Epithelial cell of esophagus (primary cell): ENCODE results near the gene SLC7A5.

Source experiments
- DNase-seq: peaks from one replicate; pipeline ENCODE4 v3.0.0; 2010; ENCODE audit warnings: low read depth
- H3K4me3 ChIP-seq: 2 replicates; pipeline ENCODE4 v1.5.1; 2011; ENCODE audit warnings: mild to moderate bottlenecking, low read length, control low read depth
- TF ChIP-seq, protein P1 (sequence below): IDR thresholded peaks from 2 replicates; pipeline ENCODE4 v1.5.1; 2011; ENCODE audit warnings: low read depth, mild to moderate bottlenecking, low read length, control low read depth, inconsistent platforms; ENCODE audit not compliant: insufficient read depth; ENCODE audit errors: missing control alignments

Gene SLC7A5

GRCh38 chr16:87847785-87848675, 21.3 kb downstream of the SLC7A5 start:
- DNase-seq: no peak
- TF ChIP-seq, protein P1, sequence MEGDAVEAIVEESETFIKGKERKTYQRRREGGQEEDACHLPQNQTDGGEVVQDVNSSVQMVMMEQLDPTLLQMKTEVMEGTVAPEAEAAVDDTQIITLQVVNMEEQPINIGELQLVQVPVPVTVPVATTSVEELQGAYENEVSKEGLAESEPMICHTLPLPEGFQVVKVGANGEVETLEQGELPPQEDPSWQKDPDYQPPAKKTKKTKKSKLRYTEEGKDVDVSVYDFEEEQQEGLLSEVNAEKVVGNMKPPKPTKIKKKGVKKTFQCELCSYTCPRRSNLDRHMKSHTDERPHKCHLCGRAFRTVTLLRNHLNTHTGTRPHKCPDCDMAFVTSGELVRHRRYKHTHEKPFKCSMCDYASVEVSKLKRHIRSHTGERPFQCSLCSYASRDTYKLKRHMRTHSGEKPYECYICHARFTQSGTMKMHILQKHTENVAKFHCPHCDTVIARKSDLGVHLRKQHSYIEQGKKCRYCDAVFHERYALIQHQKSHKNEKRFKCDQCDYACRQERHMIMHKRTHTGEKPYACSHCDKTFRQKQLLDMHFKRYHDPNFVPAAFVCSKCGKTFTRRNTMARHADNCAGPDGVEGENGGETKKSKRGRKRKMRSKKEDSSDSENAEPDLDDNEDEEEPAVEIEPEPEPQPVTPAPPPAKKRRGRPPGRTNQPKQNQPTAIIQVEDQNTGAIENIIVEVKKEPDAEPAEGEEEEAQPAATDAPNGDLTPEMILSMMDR: no peak
- no peak overlapping the region for H3K4me3 ChIP-seq

DNA sequence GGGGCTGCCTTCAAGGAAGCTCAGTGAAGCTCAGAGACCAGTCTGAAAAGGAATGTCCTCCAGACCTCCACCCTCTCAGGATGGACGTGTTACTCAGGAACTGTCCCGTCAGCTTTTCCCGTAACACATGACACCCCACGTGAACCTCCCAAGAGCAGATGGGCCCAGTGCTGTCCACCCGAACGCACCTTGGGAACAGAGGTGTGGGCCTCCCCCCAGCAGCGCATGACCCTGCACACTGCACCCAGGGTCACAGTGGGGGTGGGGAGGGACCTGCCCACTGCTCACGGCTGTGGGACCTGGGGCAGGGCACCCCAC, 21.9 kb downstream of the SLC7A5 start:
- H3K4me3 ChIP-seq: no peak overlapping the region
- no peak for DNase-seq
- TF ChIP-seq, protein P1: no peak

DNA sequence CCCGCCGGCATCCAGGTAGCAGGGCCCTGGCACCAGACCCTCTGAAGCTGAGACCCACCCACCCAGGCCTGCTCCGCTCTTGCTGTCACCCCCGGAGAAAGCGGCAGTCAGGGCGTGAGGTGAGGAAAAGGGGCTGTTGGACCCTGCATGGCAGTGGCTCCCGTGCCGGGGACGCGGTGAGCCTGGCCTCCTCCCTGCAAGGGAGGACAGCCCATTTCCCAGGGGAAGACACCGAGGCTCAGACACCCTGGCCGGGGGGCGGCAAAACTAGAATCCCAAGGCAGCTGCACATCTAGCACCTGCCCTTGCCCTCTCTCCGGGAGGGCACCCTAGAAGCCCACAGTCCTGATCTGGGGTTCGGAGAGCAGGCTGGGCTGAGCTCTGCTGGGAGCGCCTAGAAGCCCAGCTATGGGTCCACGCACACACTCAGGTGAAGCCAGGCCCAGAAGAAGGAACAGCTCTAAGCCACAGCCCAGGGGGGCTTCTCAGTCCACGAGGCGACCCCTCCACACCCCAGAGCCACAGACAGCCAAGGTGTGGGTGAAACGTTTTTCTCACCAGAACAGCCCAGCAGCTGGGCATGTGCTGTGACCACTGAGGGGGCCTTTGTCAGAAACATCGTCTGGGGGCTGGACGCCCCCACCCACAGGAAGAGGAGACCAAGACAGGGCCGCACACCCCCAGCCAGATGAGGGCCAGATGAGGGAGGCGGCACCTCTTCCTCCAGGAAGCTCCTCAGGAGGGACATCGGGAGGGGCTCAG, 22.4 kb downstream of the SLC7A5 start:
- H3K4me3 ChIP-seq: no peak overlapping the region
- TF ChIP-seq, protein P1: no peak
- DNase-seq: no peak

- TF ChIP-seq, protein P1: no peak
- DNase-seq: no peak
- H3K4me3 ChIP-seq: no peak overlapping the region
Measured at GRCh38 chr16:87845807-87846619, 23.3 kb downstream of the SLC7A5 start.

DNA sequence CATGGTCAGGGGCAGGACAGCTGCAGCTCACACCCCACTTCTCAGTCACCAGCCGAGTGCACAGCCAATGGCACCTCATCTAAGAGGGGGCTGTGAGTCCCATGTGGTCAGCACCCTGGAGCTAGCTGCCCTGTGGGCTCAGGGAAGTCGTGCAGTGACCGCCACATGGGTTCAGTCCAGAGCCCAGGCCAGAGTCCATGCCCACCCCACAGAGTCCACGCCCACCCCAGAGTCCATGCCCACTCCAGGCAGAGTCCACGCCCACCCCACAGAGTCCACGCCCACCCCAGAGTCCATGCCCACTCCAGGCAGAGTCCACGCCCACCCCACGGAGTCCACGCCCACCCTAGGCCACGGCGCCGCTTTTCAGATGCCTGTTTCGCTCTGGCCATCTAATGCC, 24.1 kb downstream of the SLC7A5 start:
- no peak for DNase-seq
- TF ChIP-seq, protein P1: no peak
- H3K4me3 ChIP-seq: no peak overlapping the region

- TF ChIP-seq, protein P1: no peak
- no peak overlapping the region for H3K4me3 ChIP-seq
- no peak for DNase-seq
Measured at GRCh38 chr16:87844809-87845208, 24.5 kb downstream of the SLC7A5 start.
